ENCODE results near the gene FAM210B.

DNA sequence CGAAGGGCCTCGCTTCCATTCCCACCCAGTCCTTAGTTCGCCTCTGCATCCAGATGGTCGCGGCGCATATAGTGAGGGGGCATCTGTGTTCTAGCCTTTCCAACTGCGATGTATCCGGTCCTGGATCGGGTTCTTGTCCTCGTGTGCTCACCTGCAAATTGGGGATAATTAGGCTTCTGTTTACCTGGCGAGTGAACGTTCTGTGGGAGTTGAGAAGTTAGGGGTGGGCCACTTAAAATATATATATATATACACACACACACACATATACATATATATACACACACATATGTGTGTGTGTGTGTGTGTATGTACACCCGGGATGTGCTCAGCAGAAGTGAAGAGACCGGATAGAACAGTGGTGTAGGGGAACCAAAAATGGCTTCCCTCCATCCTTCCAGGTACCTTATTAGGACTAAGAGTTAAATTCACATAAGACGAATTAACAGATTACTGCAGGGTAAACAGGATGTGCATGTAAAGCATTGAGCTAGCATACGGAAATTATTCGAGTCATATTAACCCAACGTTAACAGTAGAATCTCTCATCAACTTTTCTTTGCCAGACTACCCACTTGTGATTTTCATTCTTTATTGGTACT lies 34.2 kb downstream of the FAM210B start:
- TF ChIP-seq, protein P1, sequence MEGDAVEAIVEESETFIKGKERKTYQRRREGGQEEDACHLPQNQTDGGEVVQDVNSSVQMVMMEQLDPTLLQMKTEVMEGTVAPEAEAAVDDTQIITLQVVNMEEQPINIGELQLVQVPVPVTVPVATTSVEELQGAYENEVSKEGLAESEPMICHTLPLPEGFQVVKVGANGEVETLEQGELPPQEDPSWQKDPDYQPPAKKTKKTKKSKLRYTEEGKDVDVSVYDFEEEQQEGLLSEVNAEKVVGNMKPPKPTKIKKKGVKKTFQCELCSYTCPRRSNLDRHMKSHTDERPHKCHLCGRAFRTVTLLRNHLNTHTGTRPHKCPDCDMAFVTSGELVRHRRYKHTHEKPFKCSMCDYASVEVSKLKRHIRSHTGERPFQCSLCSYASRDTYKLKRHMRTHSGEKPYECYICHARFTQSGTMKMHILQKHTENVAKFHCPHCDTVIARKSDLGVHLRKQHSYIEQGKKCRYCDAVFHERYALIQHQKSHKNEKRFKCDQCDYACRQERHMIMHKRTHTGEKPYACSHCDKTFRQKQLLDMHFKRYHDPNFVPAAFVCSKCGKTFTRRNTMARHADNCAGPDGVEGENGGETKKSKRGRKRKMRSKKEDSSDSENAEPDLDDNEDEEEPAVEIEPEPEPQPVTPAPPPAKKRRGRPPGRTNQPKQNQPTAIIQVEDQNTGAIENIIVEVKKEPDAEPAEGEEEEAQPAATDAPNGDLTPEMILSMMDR (IDR thresholded peaks at IDR 0.05 in 8 of 11, conservative IDR thresholded peaks at IDR 0.05 in 3 of 11), result no peak
- TF ChIP-seq POLR2AphosphoS5 (IDR thresholded peaks at IDR 0.05) (no peak), POLR2A (IDR thresholded peaks at IDR 0.05) (no peak)
